Psoas muscle (tissue), 8 donors: ENCODE results near the gene SPTAN1. TPM values are rescaled to one million over a fixed set of nuclear protein-coding genes. Genes with fewer than 3 reads are reported as not detected.
"Not testable (repeated sequence)": the region's sequence is repeated elsewhere in the genome, so short reads cannot be mapped to it uniquely, and the experiment has no call there.

Experiments used
- ATAC-seq, 4 donors: fragments of 200-7000 bp; cut with Tn5 transposase; one replicate each; pipeline ENCODE4 v1.9.1; 2020; ENCODE audit warnings: moderate library complexity in 3 of 4, mild to moderate bottlenecking in 2 of 4
- DNase-seq, 2 donors: peaks; one replicate each; pipeline ENCODE4 v3.0.0-alpha.2; 2020
- H3K27ac ChIP-seq: fragments of 200-600 bp; one replicate; pipeline ENCODE4 v1.8.0; 2022
- H3K27me3 ChIP-seq, 3 donors: fragments of 200-600 bp in 1 of 3; one replicate each; pipeline versions ENCODE4 v1.6.1 to v1.8.0; 2013 to 2022; ENCODE audit warnings: low read length in 2 of 3, mild to moderate bottlenecking in 2 of 3, moderate library complexity in 1 of 3; ENCODE audit not compliant: insufficient read depth in 3 of 3
- H3K36me3 ChIP-seq, 2 donors: fragments of 200-600 bp in 1 of 2; one replicate each; pipeline versions ENCODE4 v1.6.1 to v1.8.0; 2013 to 2022; ENCODE audit warnings: low read depth in 1 of 2, mild to moderate bottlenecking in 1 of 2, moderate library complexity in 1 of 2; ENCODE audit not compliant: insufficient read depth in 1 of 2
- H3K4me1 ChIP-seq: fragments of 200-600 bp; one replicate; pipeline ENCODE4 v1.8.0; 2022
- H3K4me3 ChIP-seq: fragments of 200-600 bp; one replicate; pipeline ENCODE4 v1.8.0; 2022; ENCODE audit warnings: mild to moderate bottlenecking
- H3K9me3 ChIP-seq: fragments of 200-600 bp; one replicate; pipeline ENCODE4 v1.8.0; 2022
- WGBS, 3 donors: extraction: QIAGEN DNeasy Blood & Tissue Kit; methylation state at CpG; one replicate each; pipeline versions ENCODE4 v1.1.6 to v1.1.7; 2013; 5-methylcytosine and 5-hydroxymethylcytosine counted together
- intact Hi-C, 2 donors: fragments of 100-400 bp; cut with DNase I; formaldehyde crosslinking; loops; one replicate each; pipeline versions ENCODE4 v1.11.0 to v1.14.2; 2022
- polyA plus RNA-seq, 3 donors: library from polyadenylated mRNA; stranded (reverse); fragments of 200-250 nt; gene quantifications; one replicate each; pipeline ENCODE4 v1.2.3, GENCODE V29; 2013
- total RNA-seq, 4 donors: library from RNA; stranded (reverse); fragmentation: NEBNext Ultra II Directional in 2 of 4; extraction: Animal tissue kit (Norgen Biotek cat#: 25700) in 2 of 4; gene quantifications; one replicate each; pipeline versions ENCODE4 v1.2.1 to v1.2.4, GENCODE V29; 2021 to 2023
- TF ChIP-seq, protein P1 (sequence below): fragments of 200-600 bp; IDR thresholded peaks from one replicate; pipeline ENCODE4 v1.8.0; 2022; ENCODE audit warnings: antibody characterized with exemption
- donor health status: healthy with polysubstance abuse.
- donor health status: DM: no; HTN: no; CAD: no; lungs with moderate emphysema.
- donor health status: Bipolar disorder and iron deficiency.
- donor health status: healthy.
- donor health status: DM: yes; HTN: yes; CAD: no.
- donor health status: DM: no; HTN: no; CAD: no.
- donor health status: DM: no; HTN: no; CAD: no.
- donor health status: DM: yes; HTN: yes; CAD: no.

Gene SPTAN1
- total and polyA plus RNA-seq, 7 donors, result 18.1 to 91.4 (median 42.6) TPM

DNA sequence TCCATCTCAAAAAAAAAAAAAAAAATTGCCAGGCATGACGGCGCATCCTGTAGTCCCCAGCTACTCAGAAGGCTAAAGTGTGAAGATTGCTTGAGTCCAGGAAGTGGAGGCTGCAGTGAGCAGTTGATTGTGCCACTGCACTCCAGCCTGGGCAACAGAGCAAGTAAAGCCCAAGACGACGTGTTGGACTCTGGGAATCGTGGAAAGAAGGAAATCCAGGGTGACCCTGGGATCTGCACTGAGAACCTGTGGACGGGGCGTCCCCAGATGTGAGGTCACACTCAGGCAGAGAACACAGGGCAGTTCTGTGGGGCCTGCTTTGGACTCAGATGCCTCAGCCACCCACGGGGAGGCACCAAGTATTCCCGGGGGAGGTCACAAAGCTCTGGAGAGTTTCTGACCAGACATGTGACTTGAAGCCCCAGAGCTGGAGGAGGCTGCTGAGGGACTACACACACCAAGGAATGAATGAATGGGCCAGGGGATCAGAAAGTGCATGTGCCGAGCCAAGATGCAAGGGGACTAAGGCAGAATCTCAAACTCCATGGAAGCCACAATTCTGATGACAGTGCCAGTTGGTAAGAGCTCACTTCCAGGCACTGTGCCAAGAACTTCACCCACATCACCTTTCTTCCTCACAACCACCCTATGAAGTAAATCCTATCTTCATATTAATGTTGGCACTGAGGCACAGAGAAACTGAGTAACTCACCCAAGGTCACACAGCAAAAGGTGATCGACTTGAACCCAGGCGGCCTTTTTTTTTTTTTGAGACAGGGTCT lies 91.3 kb downstream of the SPTAN1 start:
- H3K4me1 ChIP-seq, result no peaks in the 10 kb centered on the region
- TF ChIP-seq, protein P1, sequence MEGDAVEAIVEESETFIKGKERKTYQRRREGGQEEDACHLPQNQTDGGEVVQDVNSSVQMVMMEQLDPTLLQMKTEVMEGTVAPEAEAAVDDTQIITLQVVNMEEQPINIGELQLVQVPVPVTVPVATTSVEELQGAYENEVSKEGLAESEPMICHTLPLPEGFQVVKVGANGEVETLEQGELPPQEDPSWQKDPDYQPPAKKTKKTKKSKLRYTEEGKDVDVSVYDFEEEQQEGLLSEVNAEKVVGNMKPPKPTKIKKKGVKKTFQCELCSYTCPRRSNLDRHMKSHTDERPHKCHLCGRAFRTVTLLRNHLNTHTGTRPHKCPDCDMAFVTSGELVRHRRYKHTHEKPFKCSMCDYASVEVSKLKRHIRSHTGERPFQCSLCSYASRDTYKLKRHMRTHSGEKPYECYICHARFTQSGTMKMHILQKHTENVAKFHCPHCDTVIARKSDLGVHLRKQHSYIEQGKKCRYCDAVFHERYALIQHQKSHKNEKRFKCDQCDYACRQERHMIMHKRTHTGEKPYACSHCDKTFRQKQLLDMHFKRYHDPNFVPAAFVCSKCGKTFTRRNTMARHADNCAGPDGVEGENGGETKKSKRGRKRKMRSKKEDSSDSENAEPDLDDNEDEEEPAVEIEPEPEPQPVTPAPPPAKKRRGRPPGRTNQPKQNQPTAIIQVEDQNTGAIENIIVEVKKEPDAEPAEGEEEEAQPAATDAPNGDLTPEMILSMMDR, result no peak
- no peaks in the 10 kb centered on the region for H3K9me3 ChIP-seq
- H3K36me3 ChIP-seq, result peaks cover 0 to 13% of the 10 kb centered on the region in 2 donors
- WGBS, 3 donors, result 73 to 75% (median 75%) methylated on average over 12 of the region's 12 CpGs
- ATAC-seq (no peak), DNase-seq (no peak)
- no peaks in the 10 kb centered on the region for H3K27me3 ChIP-seq
- intact Hi-C loops, result no loop called here
- no peak overlapping the region for H3K4me3 ChIP-seq
- no peak overlapping the region for H3K27ac ChIP-seq

DNA sequence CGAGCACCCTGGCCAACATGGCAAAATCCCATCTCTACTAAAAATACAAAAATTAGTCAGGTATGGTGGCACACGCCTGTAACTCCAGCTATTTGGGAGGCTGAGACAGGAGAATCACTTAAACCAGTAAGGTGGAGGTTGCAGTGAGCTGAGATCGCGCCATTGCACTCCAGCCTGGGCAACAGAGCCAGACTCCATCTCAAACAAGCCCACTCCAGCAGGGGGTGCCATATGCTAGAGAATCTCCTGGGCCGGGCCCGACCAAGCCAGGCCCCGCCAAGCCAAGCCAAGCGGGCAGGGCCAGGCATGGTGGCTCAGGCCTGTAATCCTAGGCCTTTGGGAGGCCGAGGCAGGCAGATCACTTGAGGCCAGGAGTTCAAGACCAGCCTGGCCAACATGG lies 95.8 kb downstream of the SPTAN1 start:
- WGBS, 3 donors, result 87 to 91% (median 89%) methylated on average over 9 of the region's 9 CpGs
- DNase-seq, result peak in 1 of 2 donors; percentile 36
- H3K9me3 ChIP-seq, intact Hi-C loops, H3K27ac ChIP-seq, H3K27me3 ChIP-seq, H3K4me1 ChIP-seq, H3K36me3 ChIP-seq, H3K4me3 ChIP-seq: not testable (repeated sequence)
- ATAC-seq, result peak in 3 of 4 donors; percentile 45 to 69 (median 51)

DNA sequence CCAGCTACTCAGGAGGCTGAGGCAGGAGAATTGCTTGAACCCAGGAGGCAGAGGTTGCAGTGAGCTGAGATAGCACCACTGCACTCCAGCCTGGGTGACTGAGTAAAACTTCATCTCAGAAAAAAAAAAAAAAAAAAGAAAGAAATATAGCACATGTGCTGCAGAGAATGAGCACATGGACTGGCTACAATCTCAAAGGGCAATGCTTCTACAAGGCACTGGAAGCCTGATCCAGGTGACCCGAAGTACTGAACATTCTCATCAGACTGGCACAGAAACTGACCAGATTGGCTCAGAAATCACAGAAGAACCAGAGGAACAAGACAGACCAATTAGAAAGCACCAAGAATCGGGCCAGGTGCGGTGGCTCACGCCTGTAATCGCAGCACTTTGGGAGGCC lies 99.4 kb downstream of the SPTAN1 start:
- DNase-seq (no peak), ATAC-seq (no peak)
- H3K9me3 ChIP-seq, result no peaks in the 10 kb centered on the region
- no peak overlapping the region for H3K27ac ChIP-seq
- WGBS, 3 donors, result 96 to 98% (median 96%) methylated on average over 5 of the region's 5 CpGs
- TF ChIP-seq, protein P1, result no peak
- H3K36me3 ChIP-seq, result no peaks in the 10 kb centered on the region
- H3K4me3 ChIP-seq, result no peak overlapping the region
- no peaks in the 10 kb centered on the region for H3K27me3 ChIP-seq
- intact Hi-C loops, result no loop called here
- no peaks in the 10 kb centered on the region for H3K4me1 ChIP-seq

DNA sequence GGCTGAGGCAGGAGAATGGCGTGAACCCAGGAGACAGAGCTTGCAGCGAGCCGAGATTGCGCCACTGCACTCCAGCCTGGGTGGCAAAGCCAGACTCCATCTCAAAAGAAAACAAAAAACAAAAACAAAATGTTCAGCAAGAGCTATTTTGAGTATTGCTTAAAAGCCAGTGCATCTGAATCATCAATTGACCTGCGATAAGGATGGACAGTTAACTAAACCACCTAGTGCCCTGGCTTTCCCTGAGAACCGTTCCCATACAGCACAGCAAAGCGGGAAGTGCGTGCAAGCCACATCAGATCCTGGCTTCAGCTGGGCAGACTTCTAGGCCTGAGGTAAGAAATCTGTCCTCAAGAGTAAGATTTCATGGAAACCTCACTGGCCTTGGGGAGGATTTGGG lies 101.5 kb downstream of the SPTAN1 start:
- H3K27ac ChIP-seq, result no peak overlapping the region
- no peak for ATAC-seq
- no peak overlapping the region for H3K4me3 ChIP-seq
- H3K36me3 ChIP-seq, result no peaks in the 10 kb centered on the region
- 92 to 98% (median 93%) methylated on average over 8 of the region's 8 CpGs for WGBS, 3 donors
- intact Hi-C loops, result no loop called here
- TF ChIP-seq, protein P1, result no peak
- no peaks in the 10 kb centered on the region for H3K27me3 ChIP-seq
- no peak for DNase-seq
- H3K4me1 ChIP-seq, result no peaks in the 10 kb centered on the region
- H3K9me3 ChIP-seq, result no peaks in the 10 kb centered on the region

DNA sequence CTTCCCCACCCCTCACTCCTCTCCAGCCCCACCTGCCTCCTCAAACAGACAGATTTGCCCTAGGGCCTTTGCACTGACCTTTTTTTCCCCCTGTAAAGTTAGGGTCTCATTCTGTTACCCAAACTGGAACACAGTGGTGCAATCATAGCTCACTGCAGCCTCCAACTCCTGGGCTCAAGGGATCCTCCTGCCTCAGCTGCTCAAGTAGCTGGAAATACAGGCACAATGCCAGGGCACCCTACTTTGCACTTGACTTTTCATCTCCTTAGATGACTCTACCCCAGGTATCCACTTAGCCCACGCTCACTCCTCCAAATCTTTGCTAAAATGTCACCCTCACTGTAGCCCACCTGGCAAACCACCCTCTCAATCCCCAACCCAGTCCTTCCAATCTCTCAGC lies 102.1 kb downstream of the SPTAN1 start:
- TF ChIP-seq, protein P1, result no peak
- intact Hi-C loops, result no loop called here
- ATAC-seq (no peak), DNase-seq (no peak)
- no peaks in the 10 kb centered on the region for H3K27me3 ChIP-seq
- no peaks in the 10 kb centered on the region for H3K4me1 ChIP-seq
- no peaks in the 10 kb centered on the region for H3K36me3 ChIP-seq
- no peaks in the 10 kb centered on the region for H3K9me3 ChIP-seq
- H3K27ac ChIP-seq, result no peak overlapping the region
- WGBS, 3 donors, result 91 to 100% (median 98%) methylated on average over 1 of the region's 1 CpG
- no peak overlapping the region for H3K4me3 ChIP-seq
